Measurements from ENCODE around the gene CDC25C.
"Not testable (repeated sequence)": the region's sequence is repeated elsewhere in the genome, so short reads cannot be mapped to it uniquely, and the experiment has no call there.

CDC25C gene

DNA sequence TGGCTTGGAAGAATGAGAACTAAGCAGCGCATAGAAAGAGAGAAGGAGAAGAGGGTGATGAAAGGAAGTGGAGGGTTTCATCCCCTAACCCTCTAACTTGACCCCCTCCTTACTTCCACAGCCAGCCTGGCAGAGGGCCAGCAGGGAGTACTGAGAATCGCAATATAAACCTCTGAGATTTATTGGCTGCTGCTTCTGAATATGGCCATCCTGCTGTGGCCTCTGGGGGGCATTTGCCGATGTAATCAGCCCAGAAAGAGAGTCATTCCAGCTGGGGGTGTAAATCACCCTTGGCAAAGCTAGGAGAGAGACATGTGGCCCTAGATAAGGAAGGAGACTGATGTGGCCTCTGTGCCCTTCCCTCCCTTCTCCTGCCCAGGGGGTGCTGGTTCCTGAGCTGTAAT, 56.2 kb downstream of the CDC25C start:
- no peak for DNase-seq (ENCODE audit: low spot score)

DNA sequence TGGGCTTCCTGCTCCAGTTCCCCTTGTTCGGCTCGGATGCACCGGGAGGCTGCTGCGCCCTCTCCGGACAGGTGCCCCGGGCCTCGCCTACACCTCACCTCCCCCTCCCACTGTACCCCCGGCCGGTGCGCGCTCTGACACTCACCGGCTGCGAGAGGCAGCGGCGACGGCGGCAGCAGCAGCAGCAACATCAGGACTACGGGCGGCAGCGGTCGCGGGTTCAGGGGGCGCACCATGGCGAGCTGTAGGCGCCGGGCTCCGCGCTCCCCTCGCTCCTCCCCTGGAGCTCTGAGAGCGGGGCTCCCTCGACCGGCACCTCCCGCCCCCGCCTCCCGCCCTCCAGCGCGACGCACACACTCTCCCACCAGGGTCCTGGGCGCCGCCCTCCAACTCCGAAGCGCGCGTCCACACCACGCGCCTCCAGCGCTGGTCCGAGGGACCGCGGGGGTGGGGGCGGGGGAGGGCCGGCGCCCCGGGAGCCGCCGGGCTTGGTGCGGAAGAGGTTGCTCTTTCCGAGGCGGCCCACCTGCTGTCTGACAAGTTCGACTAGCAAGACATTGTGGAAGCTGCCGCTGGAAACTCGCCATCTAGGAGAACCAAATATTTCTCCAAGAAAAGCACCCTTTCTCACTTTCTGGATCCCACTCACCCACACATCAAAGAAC, 57.3 kb downstream of the CDC25C start, which contains the start of gene GFRA3:
Gene GFRA3 (minus strand): TSS at position 433 of the 665 bp plus-strand sequence. CDS start 197 bp downstream, at position 236.
- DNase-seq (ENCODE audit: low spot score) = peak; percentile 71

DNA sequence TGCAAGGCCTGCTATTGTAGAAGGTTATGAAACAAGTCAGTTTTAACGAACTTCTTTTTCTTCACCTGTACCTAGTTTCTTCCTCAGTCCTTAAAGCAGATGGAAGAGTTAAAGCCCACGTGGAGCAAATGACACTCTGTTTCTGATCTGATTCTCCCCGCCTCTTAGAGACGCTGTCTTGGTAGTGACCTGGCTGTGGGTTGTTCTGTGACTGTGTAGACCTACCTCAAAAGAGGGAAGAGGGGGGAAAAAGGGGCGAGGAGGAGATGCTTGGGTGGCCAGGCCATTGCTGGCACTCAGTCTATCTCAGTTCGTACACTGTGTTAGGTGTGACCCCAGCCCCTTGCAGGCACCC, 57.8 kb downstream of the CDC25C start:
- DNase-seq (ENCODE audit: low spot score) = no peak

DNA sequence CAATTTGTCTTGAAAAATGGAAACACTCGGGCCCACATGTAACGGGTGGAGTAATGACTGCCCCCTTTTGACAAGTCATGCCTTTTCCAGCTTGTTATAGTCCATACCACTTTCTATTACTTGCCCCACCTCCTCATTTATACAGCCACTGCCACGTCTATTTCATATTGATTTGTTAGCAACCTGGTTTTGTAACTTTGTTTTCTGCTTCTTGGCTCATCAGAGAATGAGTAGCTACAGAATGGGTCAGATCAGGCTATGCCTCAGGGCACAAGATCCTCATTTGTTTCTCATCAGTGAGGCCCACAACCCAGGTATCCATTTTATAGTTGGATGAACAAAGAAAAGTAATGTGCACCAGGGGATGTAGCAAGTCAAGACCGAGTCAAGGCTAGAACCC, 58.9 kb downstream of the CDC25C start:
- DNase-seq (ENCODE audit: low spot score) = no peak

DNA sequence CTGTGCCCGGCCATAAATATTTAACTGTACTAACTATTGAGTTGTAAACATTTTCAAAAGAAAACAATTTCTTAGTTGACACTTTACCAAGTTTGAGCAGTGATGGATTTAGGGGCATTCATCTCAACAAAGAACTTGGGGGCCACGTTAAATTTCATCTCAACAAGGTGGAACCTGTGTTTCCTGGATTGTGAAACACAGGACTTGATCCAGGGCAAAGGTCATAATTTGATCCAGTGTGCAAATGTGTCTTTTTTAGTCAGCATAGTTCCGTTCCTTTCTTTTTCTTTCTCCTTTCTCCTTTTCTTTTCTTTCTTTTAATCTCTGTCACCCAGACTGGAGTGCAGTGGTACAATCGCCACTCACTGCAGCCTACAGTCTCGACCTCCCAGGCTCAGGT, 60.3 kb downstream of the CDC25C start:
- no peak for DNase-seq (ENCODE audit: low spot score)

DNA sequence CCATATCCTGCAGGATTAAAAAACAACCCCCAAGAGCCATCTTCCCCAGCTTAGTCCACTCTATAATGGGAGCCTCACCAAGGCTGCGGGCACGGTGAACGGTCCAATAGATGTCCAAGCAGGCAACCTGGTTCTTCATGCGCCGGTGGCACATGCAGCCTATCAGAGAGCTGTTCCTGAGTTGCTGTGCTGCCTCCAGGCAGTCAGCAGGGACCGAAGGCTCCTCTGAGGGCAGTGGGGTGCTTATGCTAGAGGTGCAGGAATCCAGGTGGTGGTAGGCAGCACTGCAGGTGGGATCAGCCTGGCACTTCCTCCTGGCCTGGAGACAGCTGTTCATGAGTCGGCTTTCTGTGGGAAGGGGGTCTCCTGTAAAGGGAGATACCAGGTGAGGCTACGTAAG, 67.4 kb downstream of the CDC25C start:
- no peak for DNase-seq (ENCODE audit: low spot score)

DNA sequence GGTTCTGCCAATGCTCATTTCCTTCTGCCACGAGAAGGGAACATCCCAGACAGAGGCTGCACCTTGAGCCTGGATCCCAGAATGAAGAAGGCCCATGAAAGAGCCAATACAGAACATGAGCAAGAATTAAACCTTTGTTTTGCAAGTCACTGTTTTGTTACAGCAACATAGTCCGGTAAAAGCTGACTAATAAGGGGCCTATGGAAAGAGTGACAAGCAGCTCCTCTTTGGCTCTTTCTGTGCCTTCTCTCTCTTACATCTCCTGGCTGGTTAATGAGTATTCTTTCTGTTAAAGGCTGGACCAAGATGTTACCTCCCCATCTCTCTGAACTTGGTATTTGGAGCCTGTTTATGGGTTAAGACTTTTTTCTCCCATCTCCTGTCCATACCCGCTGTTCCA, 68.0 kb downstream of the CDC25C start:
- DNase-seq (ENCODE audit: low spot score) = no peak

DNA sequence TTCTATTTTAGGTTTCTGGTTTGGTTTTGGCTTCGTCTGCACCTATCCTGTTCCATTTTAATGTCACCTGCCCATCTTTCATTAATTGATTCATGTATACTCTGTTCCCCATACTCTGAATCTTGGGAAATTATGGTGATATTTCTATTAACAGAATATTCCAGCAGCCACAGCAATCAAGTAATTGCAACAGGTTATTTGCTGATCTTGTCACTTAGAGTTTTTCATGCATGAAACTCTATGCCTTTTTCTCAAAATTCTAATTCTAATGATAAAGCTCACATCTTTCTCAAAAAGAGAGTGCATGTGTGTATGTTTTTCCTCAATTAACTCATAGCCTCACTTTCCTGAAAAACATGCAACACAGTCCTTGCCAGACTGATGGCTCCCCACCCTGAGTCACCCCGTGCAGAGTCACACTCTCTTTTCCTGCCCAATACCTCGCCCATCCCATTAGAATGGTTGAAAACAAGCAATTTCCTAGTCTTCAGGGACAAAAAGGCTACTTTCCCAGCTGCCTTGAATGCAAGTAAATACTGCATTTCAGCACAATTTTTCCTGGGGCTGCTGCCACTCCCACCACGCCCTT, 72.8 kb downstream of the CDC25C start:
- no peak for DNase-seq (ENCODE audit: low spot score)

DNA sequence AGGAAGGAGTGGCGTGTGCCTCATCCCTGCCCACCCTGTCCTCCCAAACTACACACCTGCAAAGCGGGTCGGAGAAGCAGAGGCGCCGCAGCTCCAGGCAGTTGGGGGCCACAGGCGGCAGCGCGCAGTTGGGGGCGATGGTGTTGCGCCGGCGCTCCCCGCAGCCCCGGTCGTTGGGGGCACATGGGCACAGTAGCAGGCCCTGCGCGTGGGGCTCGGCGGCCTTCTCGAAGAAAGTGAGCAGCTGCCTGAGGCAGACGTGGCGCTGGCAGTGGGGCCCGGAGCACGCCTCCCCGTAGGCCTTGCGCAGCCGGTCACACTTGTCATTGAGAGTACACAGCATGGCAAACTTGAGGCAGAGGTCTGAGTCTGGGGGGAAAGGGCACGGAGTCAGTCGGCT, 74.0 kb downstream of the CDC25C start:
- no peak for DNase-seq (ENCODE audit: low spot score)

DNA sequence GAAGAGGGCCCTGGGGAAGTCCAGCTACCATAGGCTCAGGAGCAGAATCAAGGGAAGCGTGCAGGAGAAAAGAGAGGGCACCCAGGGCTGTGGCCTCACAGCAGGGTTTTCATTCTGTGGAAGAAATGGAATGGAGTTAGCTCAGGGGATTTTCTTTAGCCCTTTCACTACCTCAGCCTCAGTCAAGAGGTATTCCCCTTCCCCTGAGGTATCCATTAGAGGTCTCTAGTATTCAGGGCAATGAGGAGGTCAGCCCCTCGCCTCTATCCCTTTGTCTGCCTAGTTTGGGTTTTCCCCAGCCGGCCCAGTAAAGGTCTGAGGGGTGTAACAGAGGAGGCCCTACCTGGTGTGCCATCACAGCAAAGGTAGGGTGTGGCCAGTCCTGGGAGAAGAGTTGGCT, 78.7 kb downstream of the CDC25C start:
- no peak for DNase-seq (ENCODE audit: low spot score)

DNA sequence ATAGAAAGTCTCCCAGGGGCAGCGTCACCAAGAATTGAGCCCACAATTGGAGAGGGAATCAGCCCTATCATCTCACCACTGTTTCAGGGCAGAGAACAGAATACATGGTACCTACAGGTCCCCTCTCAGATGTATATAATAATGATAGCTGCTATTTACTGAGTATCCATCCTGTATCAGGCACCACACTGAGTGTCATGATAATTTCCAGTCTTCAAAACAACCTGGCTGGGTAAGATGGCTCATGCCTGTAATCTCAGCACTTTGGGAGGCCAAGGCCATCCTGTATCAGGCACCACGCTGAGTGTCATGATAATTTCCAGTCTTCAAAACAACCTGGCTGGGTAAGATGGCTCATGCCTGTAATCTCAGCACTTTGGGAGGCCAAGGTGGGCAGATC, 83.8 kb downstream of the CDC25C start:
- not testable (repeated sequence) for DNase-seq (ENCODE audit: low spot score)

DNA sequence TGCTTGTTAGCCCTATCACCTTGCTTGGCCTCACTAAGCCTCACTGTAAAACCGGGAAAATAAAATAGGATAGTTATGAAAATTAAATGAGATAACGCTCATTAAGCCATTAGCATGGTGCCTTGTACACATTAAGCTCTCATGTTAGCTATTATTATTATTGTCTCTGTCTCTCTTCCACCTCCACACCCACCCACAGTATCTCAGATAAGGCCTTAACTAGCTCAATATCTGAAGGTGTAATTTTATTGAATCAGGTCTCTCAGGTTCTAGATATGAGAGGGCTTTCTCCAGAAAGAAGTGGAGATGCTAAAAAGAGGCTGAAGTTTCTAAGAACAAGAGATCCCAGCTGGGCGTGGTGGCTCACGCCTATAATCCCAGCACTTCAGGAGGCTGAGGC, 84.8 kb downstream of the CDC25C start:
- DNase-seq (ENCODE audit: low spot score) = no peak

DNA sequence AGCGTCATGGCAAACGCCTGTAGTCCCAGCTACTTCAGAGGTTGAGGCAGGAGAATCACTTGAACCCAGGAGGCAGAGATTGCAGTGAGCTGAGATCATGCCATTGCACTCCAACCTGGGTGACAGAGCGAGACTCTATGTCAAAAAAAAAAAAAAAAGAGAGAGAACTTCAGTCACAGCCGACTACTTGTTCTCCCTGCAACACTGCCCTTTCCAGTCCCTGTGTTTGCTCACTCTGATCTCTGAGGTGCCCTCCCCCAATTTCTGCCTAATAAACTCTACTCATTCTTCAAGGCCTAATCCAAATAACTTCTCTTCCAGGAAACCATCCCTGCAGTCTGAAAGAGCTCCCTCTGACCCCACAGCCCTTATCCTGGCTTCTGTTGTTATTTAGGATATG, 85.3 kb downstream of the CDC25C start:
- no peak for DNase-seq (ENCODE audit: low spot score)

DNA sequence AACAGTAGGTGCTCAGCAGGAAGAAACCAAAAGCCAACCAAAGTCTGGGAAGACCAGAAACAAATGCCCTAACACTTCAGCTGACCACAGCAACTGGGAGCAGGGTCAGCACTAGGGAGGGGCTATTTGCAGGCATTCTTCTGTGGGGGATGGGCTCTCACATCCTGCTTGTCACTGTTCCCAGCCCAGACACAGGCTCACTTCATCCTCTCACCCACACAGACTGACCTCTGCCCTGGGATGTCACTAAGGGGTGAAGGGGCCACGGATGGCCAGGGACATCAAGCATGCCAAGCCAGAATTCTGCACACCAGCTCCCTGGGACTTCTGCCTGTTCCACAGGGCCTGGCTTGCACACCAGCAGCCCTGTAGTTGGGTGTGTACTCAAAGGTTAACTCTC, 85.9 kb downstream of the CDC25C start:
- DNase-seq (ENCODE audit: low spot score) = peak; percentile 76

DNA sequence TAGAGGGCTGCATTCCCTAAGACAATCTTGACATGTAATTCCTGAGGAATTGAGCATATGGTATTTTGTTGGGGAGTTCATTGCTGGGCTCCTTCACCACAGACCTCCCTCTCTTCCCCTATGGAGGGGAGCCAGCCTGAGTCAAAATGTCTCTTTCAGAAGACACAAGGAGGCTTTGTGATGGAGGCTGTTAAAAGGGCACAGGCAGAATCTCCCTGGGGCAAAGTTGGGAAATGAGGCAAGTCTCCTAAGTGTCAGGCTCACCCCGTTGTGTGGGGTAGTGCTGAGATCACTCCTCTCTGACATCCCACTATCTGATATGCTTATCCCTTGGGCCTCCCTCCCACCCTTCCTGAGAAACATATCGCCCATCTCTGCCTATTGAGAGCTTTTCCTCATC, 87.8 kb downstream of the CDC25C start:
- peak; percentile 55 for DNase-seq (ENCODE audit: low spot score)

DNA sequence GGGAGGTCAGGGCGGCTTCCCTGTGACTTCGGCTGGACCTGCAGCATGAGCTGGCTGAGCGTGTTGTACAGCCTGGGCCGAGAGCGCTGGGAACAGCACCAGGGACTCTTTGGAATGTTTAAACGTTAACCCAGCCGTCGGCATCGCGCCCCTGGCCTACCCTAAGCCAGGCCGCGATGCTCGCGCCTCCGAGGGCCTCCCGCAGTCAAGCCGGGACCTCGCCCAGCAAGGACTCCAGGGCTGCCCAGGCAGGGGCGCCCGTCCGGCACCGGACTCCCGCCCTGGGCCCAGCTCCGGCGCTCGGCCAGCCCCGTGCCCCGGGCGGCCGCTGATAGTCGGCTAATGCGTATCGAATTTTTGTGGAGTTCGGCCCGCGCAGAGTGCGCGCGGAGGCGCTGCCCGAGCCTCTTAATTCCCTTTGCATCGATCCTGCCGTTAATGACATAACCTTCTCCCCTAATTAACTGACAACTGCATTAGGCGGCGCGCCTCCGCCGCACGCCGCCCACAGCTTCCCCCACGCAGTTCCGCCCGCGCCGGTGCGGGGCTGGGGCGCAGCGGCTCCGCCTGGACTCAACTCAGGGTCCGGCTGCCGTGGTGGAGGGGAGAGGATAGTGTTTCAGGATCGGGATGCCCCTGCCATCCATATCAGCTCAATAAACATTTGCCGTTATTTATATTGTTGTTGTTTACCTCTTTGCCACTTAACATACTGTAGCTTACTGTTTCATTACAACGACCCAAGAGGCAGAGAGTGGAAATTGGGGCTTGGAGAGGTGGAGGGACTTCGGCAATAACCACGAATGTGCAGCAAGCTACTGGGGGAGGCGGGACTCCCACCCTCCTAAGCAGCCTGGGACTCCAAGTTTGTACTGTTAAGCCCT, 89.7 kb downstream of the CDC25C start:
- peak; percentile 68 for DNase-seq (ENCODE audit: low spot score)

DNA sequence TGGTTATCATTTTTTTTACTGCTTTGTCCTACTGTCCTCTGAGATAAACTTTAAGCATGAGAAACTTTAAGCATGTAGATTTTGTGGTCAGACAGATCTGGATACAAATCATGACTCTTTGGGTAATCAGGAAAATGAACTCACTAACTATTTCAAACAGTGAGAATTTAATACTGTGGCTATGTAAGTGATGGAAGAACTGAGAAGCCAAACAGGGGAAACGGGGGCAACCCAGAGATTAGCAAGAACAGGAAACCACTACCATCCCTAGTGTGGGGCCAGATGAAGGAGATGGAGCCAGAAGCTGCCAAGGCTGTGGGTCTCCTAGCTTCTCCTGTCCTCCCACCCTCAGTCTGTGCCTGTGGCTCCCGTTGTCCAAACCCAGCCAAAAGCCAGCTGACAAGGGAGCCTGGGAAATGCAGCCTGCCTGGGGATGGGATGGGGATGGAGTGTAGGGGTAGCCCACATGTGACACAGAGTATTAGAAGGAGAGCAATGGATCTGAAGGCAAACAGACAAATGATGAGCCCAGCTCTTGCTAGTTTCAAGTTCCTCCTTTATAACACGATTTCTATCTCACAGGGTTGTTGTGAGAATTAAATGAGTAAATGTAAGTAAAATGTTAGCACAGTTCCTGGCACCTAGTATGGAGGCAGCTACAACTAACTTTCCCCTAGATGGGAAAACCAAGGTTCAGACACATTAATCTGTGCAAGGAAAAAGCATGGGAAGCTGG, 90.8 kb downstream of the CDC25C start:
- no peak for DNase-seq (ENCODE audit: low spot score)

DNA sequence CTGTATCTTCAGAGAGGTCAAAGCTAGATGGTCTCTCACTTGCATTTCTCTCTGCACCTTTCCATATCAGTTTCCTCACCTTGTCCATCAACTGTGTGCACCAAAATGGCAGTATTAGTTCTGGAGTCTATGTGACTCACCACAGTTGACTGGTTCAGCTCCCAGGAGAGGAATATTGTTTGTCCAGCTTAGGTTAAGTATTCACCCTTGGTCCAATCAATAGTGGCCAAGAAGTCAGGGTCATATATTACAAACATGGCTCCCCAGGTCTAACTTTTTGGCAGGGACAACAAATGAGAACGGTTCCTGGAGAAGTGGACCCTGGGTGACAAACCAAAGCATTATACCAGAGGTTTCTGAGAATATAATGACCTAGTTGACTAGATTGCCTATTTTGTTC, 93.6 kb downstream of the CDC25C start:
- no peak for DNase-seq (ENCODE audit: low spot score)
